K562 (cell line): ENCODE measurements around the gene MARK3. TPM values are rescaled to one million over a fixed set of nuclear protein-coding genes. Genes with fewer than 3 reads are reported as not detected.

Source experiments
- DACH1 ChIP-seq: fragments of 450-650 bp; IDR thresholded peaks from 2 replicates; pipeline ENCODE4 v1.6.1; 2018; ENCODE audit not compliant: partially characterized antibody
- ELK3 ChIP-seq: fragments of 450-650 bp; formaldehyde crosslinking; IDR thresholded peaks from 2 replicates; pipeline ENCODE4 v1.4.0; 2020; ENCODE audit warnings: mild to moderate bottlenecking
- GATA2 ChIP-seq: sonication (generic); formaldehyde crosslinking; IDR thresholded peaks from 2 replicates; pipeline ENCODE4 v1.4.0; 2020; ENCODE audit warnings: mild to moderate bottlenecking, missing genetic modification reagents
- HNRNPLL ChIP-seq: fragments of 200-400 bp; formaldehyde crosslinking; IDR thresholded peaks from 2 replicates; pipeline ENCODE4 v1.6.1; 2017; ENCODE audit warnings: low read length, low read depth, mild to moderate bottlenecking; ENCODE audit not compliant: poor library complexity, severe bottlenecking
- MCM3 ChIP-seq: fragments of 450-650 bp; IDR thresholded peaks from 2 replicates; pipeline ENCODE4 v1.6.1; 2016
- PATZ1 ChIP-seq: fragments of 250-450 bp; sonication (Bioruptor Pico); IDR thresholded peaks from 2 replicates; pipeline ENCODE4 v1.5.0; 2020; ENCODE audit warnings: mild to moderate bottlenecking, borderline replicate concordance
- PHF20 ChIP-seq: fragments of 450-650 bp; IDR thresholded peaks from 2 replicates; pipeline ENCODE4 v1.6.1; 2018; ENCODE audit not compliant: partially characterized antibody
- RFX1 ChIP-seq: fragments of 450-650 bp; IDR thresholded peaks from 2 replicates; pipeline ENCODE4 v1.6.1; 2016; ENCODE audit warnings: mild to moderate bottlenecking, moderate library complexity
- SNRNP70 ChIP-seq: fragments of 200-400 bp; formaldehyde crosslinking; optimal IDR thresholded peaks from 2 replicates; pipeline ENCODE3; 2017; ENCODE audit warnings: low read depth, low read length
- STAT6 ChIP-seq: sonication (generic); formaldehyde crosslinking; IDR thresholded peaks from 2 replicates; pipeline ENCODE4 v1.8.1; 2023; ENCODE audit warnings: mild to moderate bottlenecking, missing genetic modification reagents
- XRCC3 ChIP-seq: fragments of 450-650 bp; IDR thresholded peaks from 2 replicates; pipeline ENCODE4 v1.6.1; 2017; ENCODE audit warnings: mild to moderate bottlenecking, moderate library complexity
- ZNF253 ChIP-seq: fragments of 250-450 bp; sonication (Bioruptor Pico); conservative IDR thresholded peaks from 2 replicates; pipeline ENCODE4 v1.6.1; 2021; ENCODE audit warnings: mild to moderate bottlenecking
- ZNF41 ChIP-seq: fragments of 250-450 bp; sonication (Bioruptor Pico); conservative IDR thresholded peaks from 2 replicates; pipeline ENCODE4 v1.4.0; 2020; ENCODE audit warnings: mild to moderate bottlenecking
- polyA plus RNA-seq, 8 experiments: library from polyadenylated mRNA; depleted of rRNA in 4 of 8; stranded (reverse) in 5 of 8; unstranded in 3 of 8; fragments of >200 nt; fragmentation: Nextera tagmentation in 2 of 8; fragmentation: Illumina TruSeq in 1 of 8; extraction: Ambion mirVana in 2 of 8; extraction: Trizol in 1 of 8; gene quantifications; 2 replicates each; pipeline versions ENCODE4 v1.2.1 to v1.2.3, GENCODE V29; 2011 to 2014; ENCODE audit warnings: inconsistent platforms in 1 of 8, missing spikeins in 1 of 8
- total RNA-seq, 7 experiments: library from RNA; depleted of rRNA in 6 of 7; stranded (reverse); fragments of >200 nt in 6 of 7; fragmentation: Illumina TruSeq in 2 of 7; extraction: Trizol in 2 of 7; gene quantifications; 2 replicates each; pipeline versions ENCODE4 v1.2.1 to v1.2.3, GENCODE V29; 2011 to 2021; ENCODE audit warnings: low replicate concordance in 1 of 7
- TF ChIP-seq, protein P1 (sequence below): fragments of 250-450 bp; sonication (Bioruptor Pico); IDR thresholded peaks from 2 replicates; pipeline ENCODE4 v1.4.0; 2020; ENCODE audit warnings: mild to moderate bottlenecking, moderate library complexity
- TF ChIP-seq, protein P2 (sequence below): fragments of 250-450 bp; sonication (Bioruptor Pico); IDR thresholded peaks from 2 replicates; pipeline ENCODE4 v1.4.0; 2020; ENCODE audit warnings: mild to moderate bottlenecking, moderate library complexity, borderline replicate concordance

MARK3 gene
- total and polyA plus RNA-seq, 9 of the 15 experiments (the other 6 are each of a cell fraction or from before 2014, with no cell fraction given): 10.1 to 68.7 (median 56.3) TPM

GRCh38 chr14:103519043-103519836 is 134.0 kb downstream of the MARK3 start (continued):
- TF ChIP-seq, protein P1, sequence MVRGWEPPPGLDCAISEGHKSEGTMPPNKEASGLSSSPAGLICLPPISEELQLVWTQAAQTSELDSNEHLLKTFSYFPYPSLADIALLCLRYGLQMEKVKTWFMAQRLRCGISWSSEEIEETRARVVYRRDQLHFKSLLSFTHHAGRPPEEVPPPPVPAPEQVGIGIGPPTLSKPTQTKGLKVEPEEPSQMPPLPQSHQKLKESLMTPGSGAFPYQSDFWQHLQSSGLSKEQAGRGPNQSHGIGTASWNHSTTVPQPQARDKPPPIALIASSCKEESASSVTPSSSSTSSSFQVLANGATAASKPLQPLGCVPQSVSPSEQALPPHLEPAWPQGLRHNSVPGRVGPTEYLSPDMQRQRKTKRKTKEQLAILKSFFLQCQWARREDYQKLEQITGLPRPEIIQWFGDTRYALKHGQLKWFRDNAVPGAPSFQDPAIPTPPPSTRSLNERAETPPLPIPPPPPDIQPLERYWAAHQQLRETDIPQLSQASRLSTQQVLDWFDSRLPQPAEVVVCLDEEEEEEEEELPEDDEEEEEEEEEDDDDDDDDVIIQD (CRISPR knock-in tag): no peak
- TF ChIP-seq XRCC3 (no peak), ZNF253 (CRISPR knock-in tag) (no peak), HNRNPLL (no peak), GATA2 (CRISPR knock-in tag) (peak; percentile 67), PATZ1 (CRISPR knock-in tag) (no peak), MCM3 (no peak), SNRNP70 (no peak), PHF20 (no peak), DACH1 (no peak), STAT6 (CRISPR knock-in tag) (no peak), ZNF41 (CRISPR knock-in tag) (no peak), RFX1 (no peak), ELK3 (CRISPR knock-in tag) (no peak)
- TF ChIP-seq, protein P2, sequence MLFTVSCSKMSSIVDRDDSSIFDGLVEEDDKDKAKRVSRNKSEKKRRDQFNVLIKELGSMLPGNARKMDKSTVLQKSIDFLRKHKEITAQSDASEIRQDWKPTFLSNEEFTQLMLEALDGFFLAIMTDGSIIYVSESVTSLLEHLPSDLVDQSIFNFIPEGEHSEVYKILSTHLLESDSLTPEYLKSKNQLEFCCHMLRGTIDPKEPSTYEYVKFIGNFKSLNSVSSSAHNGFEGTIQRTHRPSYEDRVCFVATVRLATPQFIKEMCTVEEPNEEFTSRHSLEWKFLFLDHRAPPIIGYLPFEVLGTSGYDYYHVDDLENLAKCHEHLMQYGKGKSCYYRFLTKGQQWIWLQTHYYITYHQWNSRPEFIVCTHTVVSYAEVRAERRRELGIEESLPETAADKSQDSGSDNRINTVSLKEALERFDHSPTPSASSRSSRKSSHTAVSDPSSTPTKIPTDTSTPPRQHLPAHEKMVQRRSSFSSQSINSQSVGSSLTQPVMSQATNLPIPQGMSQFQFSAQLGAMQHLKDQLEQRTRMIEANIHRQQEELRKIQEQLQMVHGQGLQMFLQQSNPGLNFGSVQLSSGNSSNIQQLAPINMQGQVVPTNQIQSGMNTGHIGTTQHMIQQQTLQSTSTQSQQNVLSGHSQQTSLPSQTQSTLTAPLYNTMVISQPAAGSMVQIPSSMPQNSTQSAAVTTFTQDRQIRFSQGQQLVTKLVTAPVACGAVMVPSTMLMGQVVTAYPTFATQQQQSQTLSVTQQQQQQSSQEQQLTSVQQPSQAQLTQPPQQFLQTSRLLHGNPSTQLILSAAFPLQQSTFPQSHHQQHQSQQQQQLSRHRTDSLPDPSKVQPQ (CRISPR knock-in tag): no peak
